HG03060 (cell line): ENCODE measurements around the gene ENPP6.

Source experiments
- ATAC-seq: cut with Tn5 transposase; IDR thresholded peaks from one replicate; pipeline ENCODE4 v1.9.1; 2021; ENCODE audit warnings: low read depth, moderate number of reproducible peaks; ENCODE audit not compliant: unreplicated experiment

ENPP6 gene

DNA sequence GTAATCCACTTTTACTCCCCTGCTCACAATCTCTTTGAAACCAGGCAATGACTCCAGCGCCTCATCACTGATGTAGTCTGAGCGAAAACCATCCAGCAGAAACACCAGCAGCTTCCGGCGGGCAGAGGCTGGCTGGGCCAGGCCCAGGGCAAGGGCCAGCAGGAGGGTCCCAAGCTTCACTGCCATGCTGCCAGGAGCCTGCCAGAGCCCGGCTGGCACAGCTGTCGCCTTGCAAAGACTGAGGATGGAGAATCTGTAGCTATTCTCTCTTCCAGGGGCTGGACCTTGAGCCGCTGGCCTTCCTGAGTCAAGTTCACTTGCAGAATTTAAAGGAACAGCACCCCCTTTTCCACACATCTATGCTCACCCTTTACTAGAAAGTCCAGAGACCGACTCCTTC, at the start of gene ENPP6:
Gene ENPP6, minus strand, starts transcription at position 240 of the 400 bp plus-strand sequence. Its CDS starts 54 bp downstream, at position 186.
- no peak for ATAC-seq

DNA sequence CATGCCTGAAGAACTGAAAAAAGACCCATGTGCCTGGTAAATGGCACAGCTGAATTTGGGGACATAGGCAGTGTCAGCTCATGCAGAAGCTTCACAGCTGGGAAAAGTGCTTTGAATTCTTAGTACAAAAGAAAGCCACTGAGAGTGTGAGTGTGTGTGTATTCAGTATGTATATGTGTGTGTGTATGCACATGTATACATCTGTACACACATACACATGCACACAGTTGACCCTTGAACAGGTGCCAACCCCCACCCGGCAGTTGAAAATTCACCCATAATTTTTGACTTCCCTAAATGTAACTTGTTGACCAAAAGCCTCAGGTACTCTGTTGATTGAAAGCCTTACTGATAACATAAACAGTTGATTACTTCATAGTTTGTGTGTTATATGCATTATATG, 49.5 kb upstream of the ENPP6 start:
- ATAC-seq: no peak

DNA sequence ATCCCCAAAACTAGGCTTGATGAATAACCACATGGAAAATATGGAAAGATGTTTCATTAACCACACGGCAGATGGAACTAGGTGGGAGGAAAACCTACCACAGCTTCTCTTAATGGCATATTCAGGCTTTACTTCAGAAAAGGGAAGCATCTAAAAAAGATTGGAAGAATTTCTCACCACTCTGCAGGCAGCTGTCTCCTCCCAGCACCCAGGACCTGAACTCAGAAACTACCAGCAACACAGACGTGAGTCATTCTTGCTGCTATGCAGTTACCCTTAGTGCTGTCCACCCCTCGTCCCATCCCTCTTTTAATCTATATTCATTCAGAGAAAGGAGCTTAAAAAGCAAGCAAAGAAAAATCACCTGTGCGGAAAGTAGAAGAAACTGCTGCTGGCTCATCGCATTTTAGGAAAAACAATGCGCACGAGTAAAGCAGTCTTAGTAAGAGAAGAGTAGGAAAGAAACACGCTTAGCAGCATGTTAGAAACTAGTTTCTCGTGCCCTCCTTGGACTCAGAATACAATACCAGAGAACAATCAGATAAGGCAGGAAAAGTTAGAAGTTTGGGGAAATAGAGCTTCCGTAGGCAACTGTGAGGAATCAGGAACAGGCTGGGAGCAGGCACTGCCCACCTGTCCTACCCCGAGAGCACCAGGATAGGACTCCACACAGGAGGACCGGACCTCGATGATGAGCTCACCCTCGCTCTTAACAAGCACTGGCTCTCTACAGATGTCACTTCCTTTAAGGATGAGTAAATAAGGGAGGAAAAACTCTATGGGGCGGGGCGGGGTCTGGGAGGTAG, 48.1 kb upstream of the ENPP6 start:
- no peak for ATAC-seq

DNA sequence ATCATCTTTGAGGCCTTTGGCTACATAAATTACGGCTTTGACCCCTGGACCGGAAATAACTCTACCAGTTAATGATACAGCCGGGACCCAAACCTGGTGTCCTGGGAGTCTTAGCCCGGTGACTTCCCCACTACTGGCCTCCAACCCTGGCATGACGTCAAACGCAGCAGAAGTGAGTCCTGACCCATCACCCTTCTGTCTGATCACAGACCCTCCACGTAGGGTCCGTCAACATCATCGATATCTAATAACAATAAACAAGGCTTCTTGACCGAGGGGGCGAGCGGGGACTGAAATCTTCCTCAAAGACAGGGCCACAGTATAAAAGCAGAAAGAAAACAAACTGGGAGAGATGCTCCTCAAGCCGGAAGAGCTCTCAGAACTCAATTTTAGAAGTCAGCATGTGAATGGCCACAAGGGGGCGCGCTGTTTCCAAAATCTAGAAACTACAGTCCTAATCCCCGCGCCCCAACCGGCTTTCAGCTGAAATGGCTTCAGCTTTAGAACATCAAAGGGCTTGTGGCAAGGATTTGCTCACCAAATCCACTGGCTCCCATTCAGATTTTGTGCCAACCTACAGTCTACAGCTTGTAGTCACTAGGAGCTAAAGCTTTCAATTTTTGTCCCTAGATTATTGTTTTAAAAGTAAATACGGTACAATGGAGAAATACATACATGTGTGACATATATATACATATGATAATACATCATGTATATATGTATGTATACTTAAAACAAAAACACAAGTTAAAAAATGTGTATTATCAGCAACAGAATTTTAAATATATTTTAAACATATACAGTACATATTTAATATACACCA, 46.4 kb upstream of the ENPP6 start:
- ATAC-seq: peak; percentile 30

DNA sequence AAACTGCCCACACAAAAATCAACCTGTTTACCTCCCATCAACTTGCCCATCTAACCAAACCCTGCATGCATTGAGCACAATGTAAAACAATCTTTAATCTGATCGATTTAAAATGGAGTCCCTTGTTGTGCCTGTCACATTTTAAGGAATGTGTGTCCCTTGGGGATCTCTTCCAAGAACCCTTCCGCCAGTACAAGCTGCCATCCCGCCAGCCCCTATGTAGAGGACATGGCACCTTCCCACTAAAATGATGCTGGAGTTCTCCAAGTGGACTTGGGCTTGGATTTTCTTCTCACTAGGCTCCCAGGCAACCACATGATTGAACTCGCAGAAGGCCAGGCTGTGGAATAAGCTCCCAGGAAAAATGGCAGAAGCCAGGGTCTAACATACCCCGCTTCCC, 45.8 kb upstream of the ENPP6 start:
- no peak for ATAC-seq

DNA sequence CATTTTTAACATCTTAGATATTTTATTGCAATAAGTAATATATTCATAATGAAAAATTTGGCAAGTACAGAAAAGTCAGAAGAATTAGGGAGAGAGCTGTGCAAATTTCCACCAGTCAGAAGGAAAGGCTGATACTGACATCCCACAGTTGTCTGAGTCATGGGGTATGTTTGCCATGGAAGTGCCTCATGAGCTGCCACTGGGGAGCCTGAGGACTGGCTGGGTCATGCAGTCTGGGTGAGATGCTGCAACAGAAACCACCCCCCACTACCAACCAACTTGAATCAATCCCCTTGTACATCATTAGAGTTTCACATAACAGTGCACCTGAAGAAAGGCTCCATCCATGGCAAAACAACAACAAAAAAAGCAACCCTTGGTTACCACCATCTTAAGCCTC, 45.2 kb upstream of the ENPP6 start:
- no peak for ATAC-seq

DNA sequence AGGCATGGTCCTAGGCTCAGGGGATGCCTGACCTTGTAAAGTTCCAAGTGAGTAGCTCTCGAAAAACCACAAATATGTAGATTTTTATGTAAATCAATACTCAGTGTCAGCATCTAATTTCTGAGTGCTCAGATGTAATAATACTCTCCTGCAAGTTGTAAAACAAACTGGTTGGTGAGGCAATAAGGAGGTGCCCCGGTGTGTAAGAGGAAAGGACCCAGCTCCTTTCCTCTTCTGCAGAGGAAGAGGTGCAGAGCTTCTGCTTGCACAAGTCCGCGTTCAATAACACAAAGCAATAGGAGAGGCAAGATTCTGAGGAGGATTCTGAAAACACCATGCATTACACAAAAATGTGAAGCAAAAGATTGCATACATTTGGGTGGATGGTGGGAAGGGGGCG, 43.6 kb upstream of the ENPP6 start:
- ATAC-seq: no peak

DNA sequence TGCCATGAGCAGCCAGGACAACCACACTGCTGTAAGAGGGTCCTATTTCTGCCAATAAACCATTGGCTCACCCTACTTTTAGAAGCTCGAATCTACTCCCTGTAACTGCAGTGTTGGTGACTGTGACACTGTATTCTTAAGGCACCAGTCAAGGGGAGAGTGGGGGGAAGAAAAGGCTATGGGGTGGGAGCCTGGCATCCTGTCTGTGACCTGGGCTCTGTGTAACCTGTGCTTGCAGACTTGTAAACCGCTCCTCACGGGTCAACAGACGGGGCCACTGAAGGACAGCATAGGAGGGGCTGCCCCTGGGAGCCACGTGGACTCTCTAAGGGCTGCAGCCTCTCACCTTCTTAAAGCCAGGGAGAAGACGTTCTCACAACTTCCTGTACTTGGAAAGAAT, 42.2 kb upstream of the ENPP6 start:
- no peak for ATAC-seq

DNA sequence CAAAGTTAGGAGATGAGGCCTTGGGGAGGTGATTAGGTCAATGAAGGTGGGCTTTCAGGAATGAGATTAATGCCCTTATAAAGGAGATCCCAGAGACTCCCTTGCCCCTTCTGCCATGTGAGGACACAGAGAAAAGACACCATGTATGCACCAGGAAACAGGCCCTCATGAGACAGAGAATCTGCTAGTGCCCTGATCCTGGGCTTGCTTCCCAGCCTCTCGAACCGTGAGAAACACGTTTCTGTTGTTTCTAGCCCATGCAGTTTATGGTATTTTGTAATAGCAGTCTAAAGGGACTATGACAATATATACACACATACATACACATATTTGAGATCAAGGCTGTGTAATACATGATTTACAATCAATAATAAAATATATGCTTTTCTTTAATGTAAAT, 41.4 kb upstream of the ENPP6 start:
- no peak for ATAC-seq

DNA sequence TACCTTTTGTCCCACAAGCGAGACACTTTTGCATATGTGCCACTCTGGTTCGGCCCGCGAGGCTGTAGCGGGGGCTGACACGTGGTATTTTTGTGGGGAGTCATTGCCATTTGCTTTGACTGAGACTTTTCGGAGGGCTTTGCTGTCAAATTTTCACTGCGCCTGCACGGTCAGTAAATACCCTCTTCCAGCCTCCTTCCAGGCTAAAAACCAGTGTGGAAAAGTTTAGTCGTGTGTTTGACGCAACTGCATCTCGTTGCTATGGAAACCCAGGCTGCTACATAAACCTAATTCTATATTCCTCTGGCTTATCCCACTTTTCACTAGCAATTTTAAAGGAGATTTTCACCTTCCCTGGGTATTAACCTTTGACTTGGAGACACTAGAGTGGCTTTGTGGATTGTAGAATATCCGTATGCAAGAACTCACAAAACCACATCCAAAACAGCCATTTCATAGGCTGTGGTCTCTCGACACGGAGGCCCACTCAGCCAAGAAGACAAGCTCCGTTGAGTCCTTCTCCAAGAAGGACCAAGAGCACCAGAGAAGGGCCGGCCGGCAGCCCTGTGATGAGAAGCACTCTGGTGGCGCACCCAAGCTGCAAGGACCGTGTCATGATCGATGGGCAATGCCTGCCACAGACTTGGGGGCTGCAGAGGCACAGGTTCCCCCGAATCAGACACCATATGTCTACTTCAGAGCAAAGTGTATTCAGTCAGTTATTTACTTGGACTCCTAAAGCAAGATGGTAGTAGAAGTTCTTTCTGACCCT, 38.4 kb upstream of the ENPP6 start:
- no peak for ATAC-seq

DNA sequence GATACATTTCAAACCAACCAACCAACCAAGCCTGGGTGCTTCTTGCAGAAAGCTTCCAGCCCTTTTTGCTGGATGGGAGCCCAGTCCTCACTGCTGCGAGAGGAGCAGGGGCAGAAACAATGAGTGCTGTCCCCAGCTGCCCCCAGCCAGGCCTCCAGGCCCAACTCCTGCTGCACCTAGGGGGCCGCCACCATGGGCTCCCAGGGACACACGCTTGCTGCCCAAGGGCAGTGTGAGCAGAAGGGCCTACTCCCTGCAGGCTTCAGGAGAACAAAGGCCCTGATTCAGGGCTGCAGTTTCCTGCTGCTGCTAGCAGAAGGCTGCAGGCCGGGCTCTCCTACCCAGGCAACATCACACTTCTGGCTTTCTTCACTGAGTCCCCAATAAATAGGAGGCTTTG, 37.7 kb upstream of the ENPP6 start:
- no peak for ATAC-seq

DNA sequence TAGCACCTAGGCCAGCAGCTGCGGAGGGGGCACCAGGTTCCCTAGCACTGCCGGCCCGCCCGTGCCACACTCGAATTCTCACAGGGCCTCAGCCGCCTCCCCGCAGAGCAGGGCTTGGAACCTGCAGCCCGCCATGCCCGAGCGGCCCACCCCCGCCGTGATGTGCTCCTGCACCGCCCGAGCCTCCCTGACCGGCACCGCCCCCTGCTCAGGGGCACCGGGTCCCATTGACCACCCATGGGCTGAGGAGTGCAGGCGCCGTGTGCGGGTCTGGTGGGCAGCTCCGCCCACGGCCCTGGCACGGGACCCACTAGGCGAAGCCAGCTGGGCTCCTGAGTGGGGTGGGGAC, 35.4 kb upstream of the ENPP6 start:
- no peak for ATAC-seq

DNA sequence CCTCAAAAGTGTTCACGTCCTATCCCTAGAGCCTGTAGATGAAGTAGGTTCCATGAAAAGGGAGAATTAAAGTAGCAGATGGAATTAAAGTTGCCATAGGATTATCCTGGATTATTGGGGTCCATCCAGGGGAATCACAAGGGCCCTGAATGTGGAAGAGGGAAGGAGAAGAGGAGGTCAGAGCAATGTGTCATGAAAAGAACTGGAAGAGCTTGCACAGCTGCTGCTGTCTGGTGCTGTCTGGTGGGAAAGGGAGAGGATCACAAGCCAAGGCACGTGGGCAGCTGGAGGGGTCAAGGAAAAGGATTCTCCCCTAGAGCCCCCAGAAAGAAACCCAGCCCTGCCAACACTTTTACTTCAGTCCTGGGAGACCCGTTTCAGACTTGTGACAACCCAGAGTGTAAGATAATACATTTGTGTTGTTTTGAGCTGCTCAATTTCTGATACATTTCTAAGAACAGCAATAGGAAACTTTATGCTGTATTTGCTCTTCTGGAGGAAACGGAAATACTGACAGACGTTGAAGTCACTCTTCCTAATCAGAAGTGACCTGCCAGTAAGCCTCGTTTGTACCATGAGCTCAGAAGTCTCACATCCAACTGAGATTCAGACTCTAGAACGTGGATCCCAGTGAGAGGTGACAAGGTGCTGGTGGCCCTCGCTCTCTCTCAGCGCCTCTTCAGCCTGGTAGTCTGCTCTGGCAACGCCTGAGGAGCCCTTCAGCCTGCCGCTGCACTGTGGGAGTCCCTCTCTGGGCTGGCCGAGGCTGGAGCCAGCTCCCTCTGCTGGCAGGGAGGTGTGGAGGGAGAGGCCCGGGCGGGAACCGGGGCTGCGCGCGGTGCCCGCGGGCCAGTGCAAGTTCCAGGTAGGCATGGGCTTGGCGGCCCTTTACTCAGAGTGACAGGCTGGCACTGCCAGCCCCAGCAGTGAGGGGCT, 34.7 kb upstream of the ENPP6 start:
- ATAC-seq: no peak

DNA sequence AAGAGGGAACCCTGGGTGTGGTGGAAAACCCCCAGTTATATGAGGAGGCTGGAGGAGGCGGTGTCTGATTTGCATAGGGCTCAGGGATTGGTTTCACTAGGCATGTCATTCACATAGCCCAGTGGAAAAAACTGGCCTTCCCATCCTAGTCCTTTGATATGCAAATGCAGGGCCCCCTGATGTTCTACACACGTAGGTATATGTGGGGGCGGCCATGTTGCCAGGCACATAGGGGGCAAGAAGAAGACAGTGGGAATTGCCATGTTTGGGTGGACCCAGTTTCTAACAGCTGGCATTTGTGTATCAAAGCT, 34.0 kb upstream of the ENPP6 start:
- ATAC-seq: no peak

DNA sequence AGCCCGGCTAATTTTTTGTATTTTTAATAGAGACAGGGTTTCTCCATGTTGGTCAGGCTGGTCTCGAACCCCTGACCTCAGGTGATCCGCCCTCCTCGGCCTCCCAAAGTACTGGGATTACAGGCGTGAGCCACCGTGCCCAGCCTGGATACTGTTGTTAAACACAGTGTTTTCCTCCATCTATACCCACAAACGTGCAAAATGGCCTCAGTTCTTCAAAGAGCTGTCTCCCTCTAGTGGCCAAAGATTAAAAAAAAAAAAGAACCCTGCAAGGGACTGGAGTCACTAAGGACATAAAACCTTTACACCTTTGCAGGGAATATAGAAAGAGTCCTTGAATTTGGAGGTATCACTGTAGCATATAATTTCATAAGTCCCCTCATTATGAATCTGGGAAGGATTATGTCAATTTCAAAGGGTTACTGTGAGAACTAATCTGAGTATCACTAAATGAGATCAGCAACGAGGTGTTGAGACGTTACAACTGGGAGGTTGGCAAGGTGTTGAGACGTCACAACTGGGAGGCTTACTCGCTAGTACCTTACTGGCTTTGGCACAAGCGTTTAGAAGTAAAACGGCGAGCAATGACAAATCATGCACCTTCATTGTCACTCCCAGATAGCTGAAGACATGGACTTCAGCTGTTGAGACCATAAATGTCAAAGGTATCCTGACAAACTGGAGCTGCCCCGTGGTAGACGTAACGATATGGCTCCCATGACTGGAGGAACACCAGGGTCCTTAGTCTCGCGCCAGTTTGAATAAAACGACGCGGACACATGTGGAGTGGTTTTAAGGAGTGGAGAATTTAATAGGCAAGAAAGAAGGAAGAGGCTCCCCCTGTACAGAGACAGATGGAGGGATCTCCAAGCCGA, 33.4 kb upstream of the ENPP6 start:
- ATAC-seq: no peak

DNA sequence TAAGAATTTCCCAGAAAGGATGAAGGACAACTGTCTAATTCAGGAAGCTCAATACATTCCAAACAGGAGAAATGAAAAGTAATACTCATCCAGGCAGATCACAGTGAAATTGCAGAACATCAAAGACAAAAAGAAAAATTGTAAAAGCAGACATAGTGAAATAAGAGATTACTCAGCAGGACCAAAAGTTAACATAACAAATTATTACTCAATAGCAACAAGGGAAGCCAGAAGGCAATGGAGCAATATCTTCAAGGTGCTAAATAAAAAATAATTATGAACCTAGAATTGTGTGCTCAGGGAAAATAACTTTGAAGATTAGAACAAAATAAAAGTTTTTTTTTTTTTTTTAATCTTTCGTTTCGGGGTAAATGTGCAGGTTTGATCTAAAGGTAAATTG, 30.5 kb upstream of the ENPP6 start:
- ATAC-seq: no peak

DNA sequence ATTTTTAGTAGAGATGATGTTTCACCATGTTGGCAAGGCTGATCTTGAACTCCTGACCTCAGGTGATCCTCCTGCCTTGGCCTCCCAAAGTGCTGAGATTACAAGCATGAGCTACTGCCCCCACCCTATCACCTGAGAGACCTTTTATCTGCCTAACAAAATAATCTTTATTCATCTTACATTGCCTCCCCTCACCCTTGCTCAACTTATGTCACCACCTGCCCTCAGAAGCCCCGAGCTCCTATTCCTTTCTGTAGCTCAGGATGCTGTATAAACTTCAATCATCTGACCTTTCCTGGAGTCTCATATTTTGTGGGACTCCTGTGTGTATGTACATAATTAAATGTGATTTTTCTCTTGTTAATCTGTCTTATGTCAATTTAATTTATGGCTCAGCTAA, 29.7 kb upstream of the ENPP6 start:
- no peak for ATAC-seq

DNA sequence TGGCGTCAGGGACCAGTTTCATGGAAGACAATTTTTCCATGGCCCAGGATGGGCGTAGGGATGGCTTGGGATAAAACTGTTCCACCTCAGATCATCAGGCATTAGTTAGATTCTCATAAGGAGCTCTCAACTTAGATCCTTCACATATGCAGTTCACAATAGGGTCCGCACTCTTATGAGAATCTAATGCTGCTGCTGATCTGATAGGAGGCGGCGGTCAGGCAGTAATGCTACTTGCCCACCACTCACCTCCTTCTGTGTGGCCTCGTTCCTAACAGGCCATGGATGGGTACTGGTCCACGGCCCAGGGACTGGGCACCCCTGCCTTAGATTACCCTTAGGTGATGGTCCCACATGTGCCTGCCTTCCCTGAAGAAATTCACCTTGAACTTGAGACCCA, 28.8 kb upstream of the ENPP6 start:
- no peak for ATAC-seq

DNA sequence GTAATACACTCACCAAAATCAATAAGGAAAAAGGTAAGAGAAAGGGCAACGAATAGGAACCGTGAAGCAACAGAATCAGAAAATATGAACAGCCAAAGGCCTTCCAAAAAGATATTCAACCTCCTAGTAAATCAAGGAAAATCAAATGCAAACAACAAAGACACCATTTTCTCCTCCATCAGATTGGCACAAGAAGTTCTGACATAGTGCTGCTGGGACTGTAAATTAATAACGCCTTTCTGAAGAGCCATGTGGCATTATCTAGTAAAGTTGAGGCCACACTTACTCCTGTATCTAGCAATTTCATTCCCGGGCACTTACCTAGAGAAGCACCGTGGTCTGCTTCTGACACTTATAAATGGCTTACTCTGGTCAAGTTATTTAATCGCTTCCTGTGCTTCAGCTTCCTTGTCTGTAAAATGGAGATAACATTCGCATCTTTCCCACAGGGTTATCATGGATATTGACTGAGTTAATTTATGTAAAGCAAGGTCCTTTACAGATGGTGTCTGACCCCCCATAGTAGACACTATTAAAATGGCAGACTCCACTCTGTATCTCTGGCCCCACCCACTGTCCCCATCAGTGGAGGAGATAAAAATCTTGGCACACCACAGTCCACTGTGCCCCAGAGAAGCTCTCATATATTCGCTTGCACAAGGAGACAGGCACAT, 20.5 kb upstream of the ENPP6 start:
- ATAC-seq: no peak
